Pancreas (tissue), 10 donors: Measurements from ENCODE around the gene C19orf81. TPM values are rescaled to one million over a fixed set of nuclear protein-coding genes. Genes with fewer than 3 reads are reported as not detected.

Experiments used
- ATAC-seq, 4 donors: fragments of 200-7000 bp; cut with Tn5 transposase; one replicate each; pipeline versions ENCODE4 v1.8.0 to v1.9.1; 2020; ENCODE audit warnings: mild to moderate bottlenecking in 4 of 4, moderate library complexity in 4 of 4
- DNase-seq, 6 donors: peaks; one replicate each; pipeline ENCODE4 v3.0.0-alpha.2; 2020
- FAIRE-seq: peaks from 2 replicates; lab custom pipeline; 2012; peaks lifted over from hg19 to GRCh38; lab: Jason Lieb, UNC
- H3K27ac ChIP-seq, 4 donors: fragments of 200-600 bp; sonication (generic); 1 replicate in 3 of 4; 2 replicates in 1 of 4; pipeline versions ENCODE4 v1.5.0 to v1.8.0; 2020
- H3K27me3 ChIP-seq, 4 donors: fragments of 200-600 bp; one replicate each; pipeline ENCODE4 v1.8.0; 2021
- H3K36me3 ChIP-seq, 3 donors: fragments of 200-600 bp; sonication (generic) in 1 of 3; one replicate each; pipeline versions ENCODE4 v1.5.0 to v1.8.0; 2020 to 2021
- H3K4me1 ChIP-seq, 3 donors: fragments of 200-600 bp; one replicate each; pipeline ENCODE4 v1.8.0; 2021
- H3K4me3 ChIP-seq, 4 donors: fragments of 200-600 bp; sonication (generic) in 2 of 4; one replicate each; pipeline versions ENCODE4 v1.5.0 to v1.8.0; 2020 to 2021
- H3K9me3 ChIP-seq, 4 donors: fragments of 200-600 bp; one replicate each; pipeline ENCODE4 v1.8.0; 2021
- WGBS, 2 donors: extraction: QIAGEN DNeasy Blood & Tissue Kit; methylation state at CpG; one replicate each; pipeline ENCODE4 v1.1.7; 2013; 5-methylcytosine and 5-hydroxymethylcytosine counted together
- intact Hi-C, 3 donors: fragments of 100-400 bp; cut with DNase I; formaldehyde crosslinking; loops; one replicate each; pipeline versions ENCODE4 v1.11.1 to v1.14.2; 2022
- polyA plus RNA-seq, 2 donors: library from polyadenylated mRNA; stranded (reverse); fragments of 200-250 nt; gene quantifications; one replicate each; pipeline ENCODE4 v1.2.3, GENCODE V29; 2013
- total RNA-seq, 6 donors: library from RNA; stranded (reverse); fragmentation: NEBNext Ultra II Directional in 4 of 6; extraction: Animal tissue kit (Norgen Biotek cat#: 25700) in 4 of 6; gene quantifications; one replicate each; pipeline versions ENCODE4 v1.2.1 to v1.2.4, GENCODE V29; 2021 to 2023
- TF ChIP-seq, protein P1 (sequence below), 4 donors: fragments of 200-600 bp; sonication (generic) in 3 of 4; IDR thresholded peaks; one replicate each; pipeline versions ENCODE4 v1.5.0 to v1.8.0; 2021; ENCODE audit warnings: antibody characterized with exemption in 4 of 4
- donor health status: healthy with polysubstance abuse.
- donor health status: DM: no; HTN: no; CAD: no; lungs with moderate emphysema.
- donor health status: DM: no; HTN: no; CAD: no.
- donor health status: control.
- donor health status: control.
- donor health status: Bipolar disorder and iron deficiency.
- donor health status: DM: yes; HTN: yes; CAD: no.
- donor health status: DM: no; HTN: no; CAD: no.
- donor health status: DM: no; HTN: no; CAD: no.
- donor health status: DM: yes; HTN: yes; CAD: no.

C19orf81 gene
- total and polyA plus RNA-seq, 8 donors, result 0.40 to 1.2 (median 0.91) TPM; not detected in 3

DNA sequence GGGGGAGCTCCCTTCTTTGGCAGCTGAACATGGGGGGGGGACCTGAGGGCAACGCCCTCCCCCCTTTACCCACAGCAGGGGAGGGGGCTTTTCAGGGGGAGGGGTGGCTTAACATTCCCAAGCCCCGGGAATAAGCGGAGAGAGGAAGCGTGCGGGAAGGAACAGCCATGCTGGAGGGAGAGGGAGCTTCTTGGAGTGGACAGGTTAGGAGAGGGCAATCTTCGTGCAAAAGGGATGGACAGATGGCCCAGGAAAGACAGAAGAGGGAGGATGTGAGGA is 10.8 kb downstream of the C19orf81 start:
- ATAC-seq (no peak), DNase-seq (no peak), FAIRE-seq (no peak)
- no peaks in the 10 kb centered on the region for H3K36me3 ChIP-seq
- H3K27ac ChIP-seq, result no peak overlapping the region
- peaks cover 0 to 2% (median 1%) of the 10 kb centered on the region in 4 donors for H3K27me3 ChIP-seq
- peaks cover 0 to 6% (median 0%) of the 10 kb centered on the region in 3 donors for H3K4me1 ChIP-seq
- no peaks in the 10 kb centered on the region for H3K9me3 ChIP-seq
- TF ChIP-seq, protein P1, sequence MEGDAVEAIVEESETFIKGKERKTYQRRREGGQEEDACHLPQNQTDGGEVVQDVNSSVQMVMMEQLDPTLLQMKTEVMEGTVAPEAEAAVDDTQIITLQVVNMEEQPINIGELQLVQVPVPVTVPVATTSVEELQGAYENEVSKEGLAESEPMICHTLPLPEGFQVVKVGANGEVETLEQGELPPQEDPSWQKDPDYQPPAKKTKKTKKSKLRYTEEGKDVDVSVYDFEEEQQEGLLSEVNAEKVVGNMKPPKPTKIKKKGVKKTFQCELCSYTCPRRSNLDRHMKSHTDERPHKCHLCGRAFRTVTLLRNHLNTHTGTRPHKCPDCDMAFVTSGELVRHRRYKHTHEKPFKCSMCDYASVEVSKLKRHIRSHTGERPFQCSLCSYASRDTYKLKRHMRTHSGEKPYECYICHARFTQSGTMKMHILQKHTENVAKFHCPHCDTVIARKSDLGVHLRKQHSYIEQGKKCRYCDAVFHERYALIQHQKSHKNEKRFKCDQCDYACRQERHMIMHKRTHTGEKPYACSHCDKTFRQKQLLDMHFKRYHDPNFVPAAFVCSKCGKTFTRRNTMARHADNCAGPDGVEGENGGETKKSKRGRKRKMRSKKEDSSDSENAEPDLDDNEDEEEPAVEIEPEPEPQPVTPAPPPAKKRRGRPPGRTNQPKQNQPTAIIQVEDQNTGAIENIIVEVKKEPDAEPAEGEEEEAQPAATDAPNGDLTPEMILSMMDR (IDR thresholded peaks at IDR 0.05), result no peak
- WGBS, 2 donors, result 7 to 19% methylated on average over 5 to 6 of the region's 6 CpGs
- H3K4me3 ChIP-seq, result no peak overlapping the region
- intact Hi-C loops, result no loop called here

GRCh38 chr19:50661023-50661422 is 11.8 kb downstream of the C19orf81 start:
- peaks cover 0 to 4% (median 2%) of the 10 kb centered on the region in 4 donors for H3K27me3 ChIP-seq
- no peaks in the 10 kb centered on the region for H3K36me3 ChIP-seq
- TF ChIP-seq, protein P1 (IDR thresholded peaks at IDR 0.05), result no peak
- no peak overlapping the region for H3K27ac ChIP-seq
- H3K4me1 ChIP-seq, result peaks cover 0 to 6% (median 0%) of the 10 kb centered on the region in 3 donors
- WGBS, 2 donors, result 62 to 74% methylated on average over 10 of the region's 10 CpGs
- FAIRE-seq, result no peak
- intact Hi-C loops, result no loop called here
- ATAC-seq, result no peak
- no peak overlapping the region for H3K4me3 ChIP-seq
- H3K9me3 ChIP-seq, result no peaks in the 10 kb centered on the region
- no peak for DNase-seq

GRCh38 chr19:50661766-50662650 is 12.8 kb downstream of the C19orf81 start:
- no peaks in the 10 kb centered on the region for H3K9me3 ChIP-seq
- intact Hi-C loops, result no loop called here
- H3K4me3 ChIP-seq, result no peak overlapping the region
- peak in 1 of 6 donors; percentile 67 for DNase-seq
- H3K27ac ChIP-seq, result no peak overlapping the region
- 51 to 56% methylated on average over 49 of the region's 49 CpGs for WGBS, 2 donors
- no peaks in the 10 kb centered on the region for H3K36me3 ChIP-seq
- FAIRE-seq, result no peak
- H3K4me1 ChIP-seq, result peaks cover 0 to 6% (median 0%) of the 10 kb centered on the region in 3 donors
- no peak for ATAC-seq
- peaks cover 0 to 12% (median 3%) of the 10 kb centered on the region in 4 donors for H3K27me3 ChIP-seq
- TF ChIP-seq, protein P1 (IDR thresholded peaks at IDR 0.05), result no peak

DNA sequence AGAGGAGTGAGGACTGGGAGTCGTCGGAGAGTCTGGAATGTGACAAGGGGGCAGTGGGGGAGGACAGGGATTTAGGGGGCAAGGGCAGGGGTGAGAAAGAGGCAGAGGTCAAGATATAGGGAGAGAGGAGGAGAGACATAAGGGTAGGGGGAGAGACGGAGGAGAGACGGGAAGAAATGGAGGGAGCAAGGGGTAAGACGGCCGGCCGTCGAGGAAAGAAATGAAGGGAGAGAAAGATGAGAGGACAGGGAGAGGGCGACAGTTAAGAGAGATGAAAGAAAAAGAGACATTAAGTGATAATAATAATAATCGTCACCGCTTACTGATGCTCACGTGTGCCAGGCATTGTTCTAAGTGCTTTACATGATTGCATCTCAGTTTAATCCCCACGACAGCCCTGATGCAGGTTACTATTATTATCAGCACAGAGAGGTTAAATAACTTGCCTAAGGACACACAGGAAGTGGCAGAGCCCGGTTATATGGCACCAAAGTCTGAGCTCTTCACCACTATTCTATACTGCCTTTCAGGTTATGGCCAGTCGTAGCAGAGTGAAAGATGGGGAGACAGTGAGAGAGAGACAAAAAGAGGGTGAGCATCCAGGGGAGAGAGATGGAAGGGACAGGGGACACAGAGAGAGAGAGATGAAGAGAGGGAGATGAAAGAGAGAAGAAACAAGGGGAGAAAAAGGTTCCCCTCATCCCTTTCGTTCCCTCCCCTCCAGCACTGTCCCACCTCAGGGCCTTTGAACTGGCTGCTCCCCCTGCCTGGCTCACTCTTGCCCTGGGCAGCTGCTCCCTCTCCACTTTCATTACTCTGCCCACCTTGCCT is 13.6 kb downstream of the C19orf81 start:
- DNase-seq (no peak), FAIRE-seq (no peak), ATAC-seq (no peak)
- no peaks in the 10 kb centered on the region for H3K36me3 ChIP-seq
- H3K9me3 ChIP-seq, result no peaks in the 10 kb centered on the region
- H3K4me1 ChIP-seq, result peaks cover 0 to 6% (median 0%) of the 10 kb centered on the region in 3 donors
- no peak overlapping the region for H3K27ac ChIP-seq
- 35 to 50% methylated on average over 16 of the region's 16 CpGs for WGBS, 2 donors
- no peak overlapping the region for H3K4me3 ChIP-seq
- peaks cover 0 to 12% (median 3%) of the 10 kb centered on the region in 4 donors for H3K27me3 ChIP-seq
- intact Hi-C loops, result no loop called here
- TF ChIP-seq, protein P1 (IDR thresholded peaks at IDR 0.05), result no peak
